Common myeloid progenitor, CD34-positive (primary cell): ENCODE measurements around the gene GYPB.
A peak's percentile ranks its signal among the peaks of the same experiment; 100 is the strongest.
"Not testable (repeated sequence)": the region's sequence is repeated elsewhere in the genome, so short reads cannot be mapped to it uniquely, and the experiment has no call there.

ENCODE experiments used
- CTCF ChIA-PET: fragments of 350-600 bp; sonication (Branson Sonifier 250); formaldehyde crosslinking; loops from one replicate; lab custom pipeline; 2021; ENCODE audit warnings: antibody characterized with exemption; lab: Charles Lee
- POLR2A ChIA-PET: fragments of 350-600 bp; sonication (Branson Sonifier 250); formaldehyde crosslinking; loops from one replicate; lab custom pipeline; 2021; ENCODE audit warnings: antibody characterized with exemption; lab: Charles Lee
- DNase-seq, 3 donors: peaks; one replicate each; pipeline versions ENCODE4 v3.0.0 to v3.0.0-alpha.2; 2013
- H3K27ac ChIP-seq, 2 experiments: 1 replicate in 1 of 2; 2 replicates in 1 of 2; pipeline ENCODE4 v1.7.0; 2013; ENCODE audit warnings: inconsistent platforms in 2 of 2, low read length in 2 of 2, mild to moderate bottlenecking in 2 of 2, low read depth in 1 of 2, moderate library complexity in 1 of 2; ENCODE audit not compliant: severe bottlenecking in 2 of 2, insufficient read depth in 1 of 2, poor library complexity in 1 of 2
- H3K27me3 ChIP-seq, 5 experiments: replicated peaks in 2 of 5; 1 replicate in 3 of 5; 2 replicates in 2 of 5; pipeline versions ENCODE4 v1.6.1 to v1.7.0; 2013; ENCODE audit warnings: low read length in 4 of 5, mild to moderate bottlenecking in 2 of 5, moderate library complexity in 2 of 5, inconsistent platforms in 1 of 5; ENCODE audit not compliant: insufficient read depth in 5 of 5, control insufficient read depth in 4 of 5
- H3K36me3 ChIP-seq, 4 experiments: 1 replicate in 2 of 4; 2 replicates in 2 of 4; pipeline versions ENCODE4 v1.6.1 to v1.7.0; 2013; ENCODE audit warnings: low read length in 3 of 4, control low read depth in 1 of 4, mild to moderate bottlenecking in 1 of 4; ENCODE audit not compliant: control insufficient read depth in 4 of 4, insufficient read depth in 4 of 4
- H3K4me1 ChIP-seq, 4 experiments: 1 replicate in 3 of 4; 2 replicates in 1 of 4; pipeline versions ENCODE4 v1.6.1 to v1.7.1; 2013; ENCODE audit warnings: low read length in 3 of 4, mild to moderate bottlenecking in 3 of 4, control low read depth in 1 of 4, inconsistent platforms in 1 of 4, moderate library complexity in 1 of 4; ENCODE audit not compliant: control insufficient read depth in 4 of 4, insufficient read depth in 4 of 4; ENCODE audit errors: control extremely low read depth in 1 of 4
- H3K4me3 ChIP-seq, 7 experiments: 1 replicate in 4 of 7; 2 replicates in 3 of 7; pipeline versions ENCODE4 v1.5.1 to v1.7.0; 2013; ENCODE audit warnings: mild to moderate bottlenecking in 7 of 7, low read length in 6 of 7, moderate library complexity in 6 of 7, inconsistent platforms in 2 of 7, low read depth in 2 of 7, control low read depth in 1 of 7; ENCODE audit not compliant: insufficient read depth in 4 of 7, control insufficient read depth in 1 of 7; ENCODE audit errors: extremely low read depth in 1 of 7
- H3K9me3 ChIP-seq, 5 experiments: 1 replicate in 4 of 5; 2 replicates in 1 of 5; pipeline versions ENCODE4 v1.6.1 to v1.7.1; 2013; ENCODE audit warnings: low read length in 4 of 5, mild to moderate bottlenecking in 2 of 5, inconsistent platforms in 1 of 5, low read depth in 1 of 5, moderate library complexity in 1 of 5; ENCODE audit not compliant: control insufficient read depth in 4 of 5, insufficient read depth in 2 of 5; ENCODE audit errors: control extremely low read depth in 1 of 5
- WGBS: methylation state at CpG from one replicate; pipeline ENCODE4 v1.1.5; 2013; ENCODE audit not compliant: insufficient coverage; 5-methylcytosine and 5-hydroxymethylcytosine counted together

Gene GYPB

GRCh38 chr4:143975527-143975926, 43.7 kb downstream of the GYPB start:
- POLR2A ChIA-PET, CTCF ChIA-PET: not testable (repeated sequence)

GRCh38 chr4:143974021-143974420, 45.2 kb downstream of the GYPB start:
- H3K27me3 ChIP-seq = not testable (repeated sequence)

More at GRCh38 chr4:143975527-143975926, 43.7 kb downstream of the GYPB start:
- not testable (repeated sequence) for H3K27me3 ChIP-seq, H3K27ac ChIP-seq, H3K36me3 ChIP-seq, H3K9me3 ChIP-seq, H3K4me1 ChIP-seq, H3K4me3 ChIP-seq
- peak; percentile 71 to 96 (median 92) for DNase-seq

GRCh38 chr4:143961075-143961474, 58.1 kb downstream of the GYPB start:
- WGBS = 20% methylated on average over 2 of the region's 4 CpGs
- Histone ChIP-seq H3K4me3 (no peak overlapping the region), H3K9me3 (no peaks in the 10 kb centered on the region), H3K36me3 (no peaks in the 10 kb centered on the region), H3K4me1 (peaks cover 0 to 15% (median 9%) of the 10 kb centered on the region in 4 experiments), H3K27me3 (no peaks in the 10 kb centered on the region), H3K27ac (no peak overlapping the region)
- POLR2A ChIA-PET = no interaction called here
- CTCF ChIA-PET = interaction anchor here (0.6 kb wide), 1 partner anchor 226 kb away, joined by 3 read pairs; no protein-coding TSS in a partner anchor
- DNase-seq = peak; percentile 32 to 57 (median 45)

More at GRCh38 chr4:143974021-143974420, 45.2 kb downstream of the GYPB start:
- no CpG with 5 or more reads among the region's 4 CpGs for WGBS
- CTCF ChIA-PET, DNase-seq, H3K4me3 ChIP-seq, H3K36me3 ChIP-seq, H3K4me1 ChIP-seq, H3K9me3 ChIP-seq, POLR2A ChIA-PET, H3K27ac ChIP-seq: not testable (repeated sequence)

GRCh38 chr4:143955306-143955705, 63.9 kb downstream of the GYPB start:
- CTCF ChIA-PET, H3K36me3 ChIP-seq, H3K4me3 ChIP-seq, H3K9me3 ChIP-seq, H3K4me1 ChIP-seq, H3K27ac ChIP-seq, H3K27me3 ChIP-seq, POLR2A ChIA-PET, DNase-seq: not testable (repeated sequence)
- 90% methylated on average over 1 of the region's 3 CpGs for WGBS

- H3K4me1 ChIP-seq, POLR2A ChIA-PET, DNase-seq, H3K36me3 ChIP-seq, H3K4me3 ChIP-seq, CTCF ChIA-PET, H3K27me3 ChIP-seq, H3K27ac ChIP-seq, H3K9me3 ChIP-seq: not testable (repeated sequence)
Measured at GRCh38 chr4:143951458-143951972, 67.7 kb downstream of the GYPB start.

- POLR2A ChIA-PET, H3K27me3 ChIP-seq, DNase-seq, H3K4me3 ChIP-seq, H3K4me1 ChIP-seq, H3K36me3 ChIP-seq, H3K27ac ChIP-seq, H3K9me3 ChIP-seq, CTCF ChIA-PET: not testable (repeated sequence)
- WGBS = 98% methylated on average over 4 of the region's 4 CpGs
Measured at GRCh38 chr4:143950967-143951366, 68.2 kb downstream of the GYPB start.

GRCh38 chr4:143950185-143950584, 69.0 kb downstream of the GYPB start:
- H3K4me1 ChIP-seq, CTCF ChIA-PET, H3K27ac ChIP-seq, H3K36me3 ChIP-seq, H3K4me3 ChIP-seq, POLR2A ChIA-PET, H3K9me3 ChIP-seq, H3K27me3 ChIP-seq: not testable (repeated sequence)
- no CpG with 5 or more reads among the region's 1 CpG for WGBS
- peak in 2 of 3 donors; percentile 73 to 82 for DNase-seq
